Mammary microvascular endothelial cell (primary cell): ENCODE results near the gene COA5. TPM values are rescaled to one million over a fixed set of nuclear protein-coding genes. Genes with fewer than 3 reads are reported as not detected.

Experiments used
- total RNA-seq: library from RNA; depleted of rRNA; stranded (reverse); fragments of >200 nt; gene quantifications from 2 replicates; pipeline ENCODE4 v1.2.3, GENCODE V29; 2015

COA5 gene, protein sequence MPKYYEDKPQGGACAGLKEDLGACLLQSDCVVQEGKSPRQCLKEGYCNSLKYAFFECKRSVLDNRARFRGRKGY
- total RNA-seq: 13.3 and 14.8 TPM in 2 replicates

DNA sequence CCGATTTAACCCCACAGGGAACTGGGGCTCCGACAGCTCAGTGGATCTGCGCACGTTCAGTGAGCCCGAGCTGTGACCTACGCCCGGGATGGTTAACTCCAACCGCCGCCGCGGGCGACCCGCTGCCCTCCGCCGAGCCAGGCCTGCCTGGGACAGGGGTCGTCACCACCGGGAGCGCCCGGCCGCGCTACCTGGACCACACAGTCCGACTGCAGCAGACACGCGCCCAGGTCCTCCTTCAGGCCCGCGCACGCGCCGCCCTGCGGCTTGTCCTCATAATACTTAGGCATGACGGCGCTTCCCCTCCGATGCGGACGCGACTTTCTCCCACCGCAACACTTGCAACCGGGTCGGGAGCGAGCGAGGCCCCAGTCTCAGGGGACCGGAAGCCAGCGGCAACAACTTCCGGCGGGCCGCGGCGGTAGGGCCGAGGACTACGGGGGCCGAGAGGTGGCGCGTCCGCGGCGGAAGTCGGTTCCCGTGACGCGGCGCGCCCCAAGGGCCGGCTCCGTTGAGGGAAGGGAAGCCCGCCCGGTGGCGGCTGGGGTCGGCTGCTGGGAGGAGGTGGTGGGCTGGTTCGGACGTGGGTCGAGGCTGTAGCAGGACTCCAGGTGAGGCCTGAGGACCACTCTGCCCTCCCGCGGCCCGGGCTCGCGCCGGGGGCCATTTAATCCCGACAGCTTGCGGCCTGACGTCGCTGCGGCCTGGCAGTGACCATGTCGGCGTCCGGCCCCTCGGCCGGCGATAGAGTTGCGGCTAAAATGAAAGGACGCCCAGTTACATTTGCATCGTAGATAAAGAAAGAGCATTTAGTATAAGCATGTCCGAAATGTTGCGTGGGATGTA, at the start of gene COA5, which contains the start of gene UNC50:
Gene COA5, minus strand, starts transcription at position 397 of the 846 bp plus-strand sequence. Its CDS starts 107 bp downstream, at position 290.
Gene UNC50, plus strand, starts transcription at position 474 of the 846 bp plus-strand sequence. CDS start 1,171 bp downstream, outside the sequence.

Other genes starting within 250 kb of the COA5 start
- gene INPP4A, start 163.7 kb downstream of the COA5 start, total RNA-seq: 14.4 and 22.3 TPM in 2 replicates
- gene UNC50, start 77 bp upstream of the COA5 start, total RNA-seq: 31.5 and 35.6 TPM in 2 replicates
- 49.2 and 68.6 TPM in 2 replicates for gene MGAT4A, start 122.6 kb upstream of the COA5 start, total RNA-seq